NT2/D1 (cell line): ENCODE measurements around the gene DGCR8.

Experiments
- SUZ12 ChIP-seq: IDR thresholded peaks from 2 replicates; pipeline ENCODE4 v1.6.1; 2011; ENCODE audit not compliant: insufficient read length, insufficient read depth; ENCODE audit errors: extremely low read depth
- YY1 ChIP-seq: IDR thresholded peaks from 2 replicates; pipeline ENCODE4 v1.6.1; 2011; ENCODE audit not compliant: insufficient read length, insufficient read depth
- ZNF274 ChIP-seq: IDR thresholded peaks from 2 replicates; pipeline ENCODE4 v1.6.1; 2011; ENCODE audit warnings: mild to moderate bottlenecking, low read depth, low read length

DNA sequence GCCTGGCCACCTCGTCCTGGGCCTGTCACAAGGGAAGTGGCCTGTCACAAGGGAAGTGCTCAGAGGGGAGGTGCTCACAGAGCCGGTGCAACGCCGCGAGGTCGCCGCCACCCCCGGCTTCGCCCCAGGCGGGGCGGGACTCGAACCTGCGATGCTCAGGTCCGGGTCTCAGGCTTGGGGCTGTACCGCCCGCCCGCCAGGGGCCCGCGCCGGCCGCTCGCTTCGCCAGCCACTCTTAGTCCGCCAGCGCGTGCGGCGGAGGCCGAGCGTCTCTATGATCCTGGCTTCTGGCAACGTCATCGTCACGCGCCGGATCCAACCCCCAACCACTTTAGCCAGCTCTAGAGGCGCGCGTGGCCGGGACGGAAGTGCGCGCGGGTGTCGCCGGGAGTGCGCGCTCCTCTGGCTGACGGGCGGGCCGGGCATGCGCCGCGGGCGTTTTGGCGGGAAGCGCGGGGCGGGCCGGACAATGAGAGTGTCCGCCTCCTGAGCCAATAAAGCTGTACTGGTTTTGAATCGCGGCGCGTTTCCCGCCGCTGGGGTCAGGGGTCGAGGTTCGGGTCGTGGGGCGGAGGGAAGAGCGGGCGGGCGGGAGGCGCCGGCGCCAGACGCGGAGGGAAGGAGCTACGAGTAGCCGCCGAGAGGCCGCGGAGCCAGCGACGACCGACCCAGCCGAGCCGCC lies 37.1 kb downstream of the DGCR8 start, which contains the start of gene TRMT2A:
- TF ChIP-seq ZNF274 (no peak), SUZ12 (no peak), YY1 (no peak)
